ENCODE measurements around the gene SDE2.

Gene SDE2

DNA sequence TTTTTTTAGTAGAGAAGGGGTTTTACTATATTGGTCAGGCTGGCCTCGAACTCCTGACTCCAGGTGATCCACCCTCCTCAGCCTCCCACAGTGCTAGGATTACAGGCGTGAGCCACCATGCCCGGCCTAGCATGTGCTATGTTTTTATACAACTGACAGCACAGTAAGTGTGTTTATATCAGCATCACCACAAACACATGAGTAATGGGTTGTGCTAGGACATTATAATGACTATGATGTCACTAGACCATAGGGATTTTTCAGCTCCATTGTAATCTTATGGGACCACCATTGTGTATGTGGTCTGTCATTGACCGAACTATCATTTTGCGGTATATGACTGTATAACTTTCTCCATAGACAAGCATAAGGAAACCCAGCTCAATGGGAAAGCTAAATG lies 64.4 kb downstream of the SDE2 start:
- TF ChIP-seq TAF1 (IDR thresholded peaks at IDR 0.05; ENCODE audit: borderline replicate concordance, insufficient read depth, low read length) (no peak), SIN3A (IDR thresholded peaks at IDR 0.05; ENCODE audit: borderline replicate concordance, insufficient read depth, low read length) (no peak), FOXP2 (optimal IDR thresholded peaks at IDR 0.05; ENCODE audit: borderline replicate concordance, extremely low read depth, extremely low read length, insufficient read depth) (no peak), REST (IDR thresholded peaks at IDR 0.05; ENCODE audit: insufficient read depth in 1 of 2, low read depth in 2 of 2, low read length in 2 of 2) (no peak), POLR2AphosphoS5 (IDR thresholded peaks at IDR 0.05; ENCODE audit: low read depth, low read length) (no peak)

DNA sequence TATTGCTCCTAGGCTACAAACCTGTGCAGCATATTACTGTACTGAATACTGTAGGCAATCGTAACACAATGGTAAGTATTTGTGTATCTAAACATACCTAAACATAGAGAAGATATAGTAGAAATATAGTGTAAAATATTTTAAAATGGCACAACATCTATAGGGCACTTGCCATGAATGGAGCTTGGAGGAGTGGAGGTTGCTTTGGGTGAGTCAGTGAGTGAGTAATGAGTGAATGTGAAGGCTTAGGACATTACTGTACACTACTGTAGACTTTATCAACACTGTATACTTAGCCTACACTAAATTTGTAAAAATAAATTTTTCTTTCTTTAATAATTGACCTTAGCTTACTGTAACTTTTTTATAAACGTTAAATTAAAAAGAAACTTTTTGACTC lies 66.1 kb downstream of the SDE2 start:
- TF ChIP-seq REST (IDR thresholded peaks at IDR 0.05; ENCODE audit: insufficient read depth in 1 of 2, low read depth in 2 of 2, low read length in 2 of 2) (no peak), POLR2AphosphoS5 (IDR thresholded peaks at IDR 0.05; ENCODE audit: low read depth, low read length) (no peak), FOXP2 (optimal IDR thresholded peaks at IDR 0.05; ENCODE audit: borderline replicate concordance, extremely low read depth, extremely low read length, insufficient read depth) (no peak), SIN3A (IDR thresholded peaks at IDR 0.05; ENCODE audit: borderline replicate concordance, insufficient read depth, low read length) (no peak), TAF1 (IDR thresholded peaks at IDR 0.05; ENCODE audit: borderline replicate concordance, insufficient read depth, low read length) (no peak)
